NCI-H524 treated with DMSO at 0.1 percent for 48 hours (cell line): ENCODE results near the gene DAO.

Experiments
- DNase-seq: peaks from one replicate; lab custom pipeline; 2025; lab: John Stamatoyannopoulos, UW

The DAO gene

DNA sequence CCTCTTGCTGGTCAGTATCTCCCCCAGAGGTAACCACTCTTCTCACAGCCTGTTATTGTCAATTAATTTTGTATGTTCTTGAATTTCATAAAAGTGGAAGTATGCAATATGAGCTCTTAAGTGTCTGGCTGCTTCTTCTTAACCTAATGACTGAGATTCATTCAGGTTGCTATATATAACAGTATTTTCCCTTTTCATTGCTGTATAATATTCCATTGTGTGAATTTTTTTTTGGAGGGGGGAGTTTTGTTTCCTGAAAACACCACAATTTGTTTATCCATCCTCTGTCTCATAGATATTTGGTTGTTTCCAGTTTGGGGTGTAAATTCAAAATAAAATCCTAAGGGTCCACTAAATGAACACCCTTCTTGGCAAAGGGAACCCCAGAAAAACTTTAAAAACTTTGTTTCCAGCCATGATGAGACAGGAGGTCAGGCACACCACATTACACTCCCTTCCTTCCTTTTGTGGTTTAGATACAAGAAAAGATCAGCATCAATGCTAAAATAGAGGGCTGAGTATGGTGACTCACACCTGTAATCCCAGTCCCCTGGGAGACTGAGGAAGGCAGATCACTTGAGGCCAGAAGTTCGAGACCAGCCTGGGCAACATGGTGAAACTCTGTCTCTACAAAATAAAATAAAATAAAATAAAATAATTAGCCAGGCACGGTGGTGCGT is 4.1 kb upstream of the DAO start:
- no peak for DNase-seq

DNA sequence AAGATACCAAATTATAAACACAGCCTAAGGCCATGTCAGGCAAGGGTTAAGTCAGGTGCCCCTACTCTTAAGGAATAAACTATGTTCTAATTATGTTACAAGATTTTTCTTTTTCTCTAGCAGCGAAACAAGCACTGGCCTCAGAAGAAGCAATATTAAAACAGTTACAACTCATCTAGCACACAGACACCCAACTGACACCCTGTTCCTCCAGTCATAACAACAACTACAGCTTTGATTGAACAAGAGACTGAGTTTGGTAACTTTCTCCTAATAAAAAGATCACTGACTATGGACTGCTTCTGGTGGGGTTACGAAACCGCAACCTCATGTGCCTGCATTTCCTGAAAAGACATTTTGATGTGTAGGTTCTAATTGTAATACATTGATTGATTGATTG is 3.3 kb upstream of the DAO start:
- DNase-seq, result no peak

DNA sequence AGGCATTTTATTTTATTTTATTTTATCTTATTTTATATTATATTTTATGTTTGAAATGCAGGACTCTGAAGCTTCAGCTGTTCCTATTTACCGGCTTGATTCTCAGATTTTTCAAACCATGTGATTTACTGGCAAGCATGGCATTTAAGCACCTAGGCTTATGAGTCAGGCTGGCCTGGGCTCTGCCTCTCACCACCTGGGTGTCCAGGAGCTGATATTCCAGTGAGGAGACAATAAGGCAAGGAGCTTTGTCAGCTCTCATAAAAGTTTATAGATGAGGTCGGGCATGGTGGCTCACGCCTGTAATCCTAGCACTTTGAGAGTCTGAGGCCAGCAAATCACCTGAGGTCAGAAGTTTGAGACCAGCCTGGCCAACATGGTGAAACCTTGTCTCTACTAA is 2.1 kb downstream of the DAO start:
- no peak for DNase-seq

DNA sequence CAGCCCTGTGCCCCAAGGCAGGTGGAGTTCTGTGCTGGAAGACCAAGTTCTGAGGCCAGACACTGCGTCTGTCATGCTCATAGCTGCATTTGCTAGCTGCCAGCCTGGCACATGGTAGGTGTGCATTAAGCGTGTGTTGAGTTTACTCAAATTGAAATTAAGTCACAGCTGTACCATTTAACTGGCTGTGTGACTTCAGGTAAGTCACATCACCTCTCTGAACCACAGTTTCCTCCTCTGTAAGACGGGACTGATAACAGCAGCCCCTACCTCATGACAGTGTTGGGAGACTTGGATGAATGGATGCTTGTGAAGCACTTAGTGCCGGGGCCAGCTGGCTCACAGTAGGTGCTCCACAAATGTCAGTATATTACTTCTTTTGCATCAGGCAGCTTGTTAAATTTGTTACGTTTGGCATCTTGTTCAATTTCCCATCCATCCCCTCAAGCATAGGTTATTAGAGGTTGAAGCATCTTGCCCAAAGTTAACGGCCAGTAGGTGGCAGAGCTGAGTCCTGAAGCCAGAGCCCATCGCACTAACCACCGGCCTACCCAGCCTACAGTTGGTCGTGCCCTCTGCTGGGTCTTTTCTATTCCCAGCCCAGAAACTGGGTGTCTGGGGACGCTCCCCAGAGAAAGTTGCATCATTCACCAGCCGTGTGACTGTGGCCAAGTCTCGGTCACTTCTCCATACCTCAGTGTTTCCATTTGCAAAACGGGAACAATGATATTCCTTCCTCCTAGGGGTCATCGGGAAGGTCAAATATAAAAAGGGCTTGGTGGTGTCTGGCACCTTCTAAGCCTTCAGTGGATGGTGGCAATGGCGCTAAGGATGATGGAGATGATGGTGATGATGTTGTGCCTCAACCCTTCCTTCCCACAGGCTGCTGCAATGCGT is 4.5 kb downstream of the DAO start:
- no peak for DNase-seq

DNA sequence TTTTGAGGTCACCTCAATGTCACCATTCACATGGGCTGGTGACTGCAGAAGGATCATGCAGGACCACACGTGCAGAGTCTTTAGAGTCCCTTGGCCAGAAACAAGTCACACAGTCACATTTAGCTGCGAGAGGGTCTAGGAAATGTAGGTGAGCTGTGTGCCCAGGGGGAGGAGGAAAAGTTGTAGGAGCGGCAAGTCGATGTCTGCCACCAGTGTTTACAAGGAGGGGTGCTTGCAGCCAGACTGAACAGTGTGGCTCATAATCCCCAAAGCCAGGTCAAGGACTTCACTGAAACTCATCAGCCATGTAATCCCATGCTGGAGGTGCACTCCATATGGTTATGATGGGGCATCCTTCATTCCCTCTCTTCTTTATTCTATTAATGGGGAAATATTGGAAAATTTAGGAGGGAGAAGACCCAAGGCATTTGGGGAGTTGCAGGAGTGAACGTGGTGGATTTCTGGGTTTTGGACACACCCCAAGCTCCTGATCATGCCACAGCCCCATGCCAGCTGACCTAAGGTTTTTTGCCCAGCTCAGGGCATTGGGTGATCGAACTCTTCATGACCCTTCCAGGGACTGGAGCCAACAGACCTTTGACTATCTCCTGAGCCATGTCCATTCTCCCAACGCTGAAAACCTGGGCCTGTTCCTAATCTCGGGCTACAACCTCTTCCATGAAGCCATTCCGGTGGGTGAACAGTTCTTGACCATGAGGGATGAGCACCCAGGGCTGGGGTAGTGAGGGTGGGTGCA is 7.2 kb downstream of the DAO start:
- DNase-seq, result peak; percentile 82

DNA sequence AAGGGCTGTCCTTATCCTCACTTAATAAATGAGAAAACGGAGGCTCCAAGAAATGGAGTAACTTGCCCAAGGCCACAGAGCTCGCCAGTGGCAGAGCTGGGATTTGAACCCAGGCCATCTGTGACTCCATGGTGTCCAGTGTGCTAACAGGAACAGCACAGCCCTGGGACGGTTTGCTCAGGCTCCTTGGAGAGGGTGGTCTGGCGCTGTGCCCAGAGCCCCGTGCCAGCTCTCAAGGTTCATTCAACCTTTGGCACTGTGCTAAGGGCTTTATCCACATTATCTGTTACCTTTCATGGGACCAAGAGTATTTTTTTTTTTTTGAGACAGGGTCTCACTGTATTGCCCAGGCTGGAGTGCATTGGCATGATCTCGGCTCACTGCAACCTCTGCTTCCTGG is 8.1 kb downstream of the DAO start:
- DNase-seq, result no peak

DNA sequence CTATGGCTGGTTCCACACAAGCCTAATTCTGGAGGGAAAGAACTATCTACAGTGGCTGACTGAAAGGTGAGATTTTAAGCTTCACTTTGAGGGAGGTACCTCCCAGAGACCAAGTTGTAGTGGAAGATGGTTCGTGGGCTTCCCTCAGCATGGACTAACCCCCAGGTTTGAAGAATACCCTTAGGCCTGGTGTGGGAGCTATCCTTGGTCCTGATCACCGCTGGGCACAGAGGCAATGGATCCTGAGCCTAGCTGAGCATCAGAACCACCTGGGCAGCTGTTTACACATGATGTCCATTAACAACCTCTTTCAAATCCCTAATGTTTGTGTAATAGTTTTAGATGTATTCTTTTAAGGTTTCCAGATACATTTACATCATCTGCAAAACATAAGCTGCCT is 10.3 kb downstream of the DAO start:
- DNase-seq, result no peak

DNA sequence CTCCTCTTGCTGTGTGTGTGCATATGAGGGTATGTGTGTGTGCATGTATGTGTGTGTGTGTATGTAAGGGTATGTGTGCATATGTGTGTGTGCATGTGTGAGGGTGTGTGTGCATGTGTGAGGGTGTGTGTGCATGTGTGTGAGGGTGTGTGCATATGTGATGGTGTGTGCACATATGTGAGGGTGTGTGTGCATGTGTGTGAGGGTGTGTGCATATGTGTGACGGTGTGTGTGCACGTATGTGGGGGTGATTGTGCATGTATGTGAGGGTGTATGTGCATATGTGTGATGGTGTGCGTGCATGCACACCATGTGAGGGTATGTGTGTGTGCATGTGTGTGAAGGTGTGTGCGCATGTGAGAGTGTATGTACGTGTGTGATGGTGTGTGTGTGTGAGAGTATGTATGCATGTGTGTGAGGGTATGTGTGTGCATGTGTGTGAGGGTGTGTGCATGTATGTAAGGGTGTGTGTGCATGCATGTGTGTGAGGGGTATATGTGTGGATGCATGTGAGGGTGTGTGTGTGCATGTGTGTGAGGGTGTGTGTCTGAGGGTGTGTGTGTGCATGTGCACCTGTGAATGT is 15.4 kb downstream of the DAO start:
- DNase-seq, result no peak

DNA sequence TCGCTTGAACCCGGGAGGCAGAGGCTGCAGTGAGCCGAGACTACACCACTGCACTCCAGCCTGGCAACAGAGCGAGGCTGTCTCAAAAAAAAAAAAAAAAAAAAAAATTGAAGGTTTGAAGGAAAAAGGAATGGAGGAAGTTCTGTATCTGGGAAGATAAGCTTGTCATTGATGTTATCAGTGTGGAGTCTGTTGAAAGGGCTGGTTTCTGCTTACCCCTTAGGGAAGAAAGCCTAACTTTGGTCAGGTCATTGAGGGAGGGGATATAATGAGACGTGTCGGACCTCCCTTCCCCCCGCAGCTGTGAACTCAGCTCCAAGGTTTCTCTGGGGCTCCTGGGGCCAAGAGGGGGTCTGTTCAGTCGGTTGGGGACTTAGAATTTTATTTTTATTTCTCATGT is 16.4 kb downstream of the DAO start:
- DNase-seq, result no peak

DNA sequence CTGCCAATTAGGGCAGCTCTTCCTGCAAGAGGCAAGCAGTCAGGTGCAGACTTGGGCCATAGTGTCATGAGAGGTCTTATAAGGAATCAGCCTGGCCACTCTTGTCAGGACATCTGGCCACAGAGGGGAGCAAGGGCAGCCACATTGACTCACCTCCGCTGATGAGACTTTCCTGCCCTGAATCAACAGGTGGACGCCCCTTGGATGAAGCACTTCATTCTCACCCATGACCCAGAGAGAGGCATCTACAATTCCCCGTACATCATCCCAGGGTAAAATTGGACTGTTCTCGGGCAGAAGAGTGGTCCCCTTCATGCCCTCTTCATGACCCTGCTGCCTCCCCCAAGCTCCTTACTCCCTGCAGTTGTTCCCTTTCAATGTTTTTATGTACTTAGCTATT is 16.9 kb downstream of the DAO start:
- no peak for DNase-seq

DNA sequence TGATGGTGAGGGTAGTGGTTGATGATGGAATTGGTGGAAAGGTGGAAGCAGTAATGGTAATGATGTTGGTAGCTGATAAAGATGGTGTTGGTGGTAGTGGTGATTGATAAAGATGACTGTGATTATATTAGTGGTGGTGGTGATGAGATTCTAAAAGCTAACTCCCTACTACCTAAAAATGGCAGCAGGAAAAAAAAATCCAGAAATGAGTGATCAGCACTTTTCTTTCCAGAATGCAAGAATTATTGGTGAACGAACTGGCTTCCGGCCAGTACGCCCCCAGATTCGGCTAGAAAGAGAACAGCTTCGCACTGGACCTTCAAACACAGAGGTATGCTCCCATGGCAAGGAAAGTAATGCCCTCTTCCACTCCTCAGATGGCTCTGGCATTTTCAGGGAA is 19.3 kb downstream of the DAO start:
- DNase-seq, result no peak

DNA sequence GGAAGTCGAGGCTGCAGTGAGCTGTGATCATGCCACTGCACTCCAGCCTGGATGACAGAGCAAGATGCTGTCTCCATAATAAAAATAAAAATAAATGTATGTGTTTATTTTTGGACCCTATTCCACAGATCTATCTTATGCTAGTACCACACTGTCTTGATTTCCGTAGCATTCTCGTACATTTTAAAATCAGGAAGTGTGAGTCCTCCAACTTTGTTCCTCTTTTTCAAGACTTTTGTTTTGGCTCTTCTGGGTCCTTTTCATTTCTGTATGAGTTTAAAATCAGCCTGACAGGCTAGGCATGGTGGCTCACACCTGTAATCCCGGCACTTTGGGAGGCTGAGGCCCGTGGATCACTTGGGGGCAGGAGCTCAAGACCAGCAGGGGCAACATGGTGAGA is 25.8 kb downstream of the DAO start:
- DNase-seq, result no peak

DNA sequence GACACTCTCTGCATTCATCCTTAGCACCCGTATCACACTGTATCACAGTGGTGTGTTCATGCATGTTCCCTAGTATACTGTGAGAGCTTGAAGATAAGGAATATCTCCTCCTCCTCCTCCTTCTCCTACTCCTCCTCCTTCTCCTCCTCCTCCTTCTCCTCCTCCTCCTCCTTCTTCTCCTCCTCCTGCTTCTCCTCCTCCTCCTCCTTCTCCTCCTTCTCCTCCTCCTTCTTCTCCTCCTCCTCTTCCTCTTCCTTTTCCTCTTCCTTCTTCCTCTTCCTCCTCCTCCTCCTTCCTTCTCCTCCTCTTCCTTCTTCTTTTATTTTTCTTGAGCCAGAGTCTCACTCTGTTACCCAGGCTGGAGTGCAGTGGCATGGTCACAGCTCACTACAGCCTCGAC is 27.1 kb downstream of the DAO start:
- DNase-seq, result no peak

DNA sequence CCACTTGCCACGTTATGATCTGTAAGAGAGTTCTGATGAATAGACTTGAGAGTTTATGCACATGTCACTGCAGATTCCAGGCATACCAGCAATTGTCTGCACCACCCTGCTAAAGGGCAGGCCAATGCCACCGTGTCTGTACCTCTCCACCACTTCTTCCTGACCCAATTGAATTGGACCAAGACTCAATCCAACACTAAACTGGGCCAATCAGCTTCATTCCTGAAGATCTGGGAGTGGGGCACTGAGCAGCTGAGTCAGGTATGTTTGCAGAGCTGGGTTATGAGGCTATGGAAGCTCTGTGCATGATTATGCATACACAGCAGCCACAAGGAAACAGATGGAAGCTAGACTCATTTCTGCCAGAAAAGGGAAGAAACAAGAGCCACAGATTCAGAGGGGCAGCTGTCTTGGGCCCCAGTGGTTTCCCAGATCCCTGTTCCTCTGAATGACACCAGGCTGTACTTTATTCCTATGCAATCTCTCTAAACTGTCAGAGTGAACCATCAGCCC is 28.0 kb downstream of the DAO start:
- no peak for DNase-seq

DNA sequence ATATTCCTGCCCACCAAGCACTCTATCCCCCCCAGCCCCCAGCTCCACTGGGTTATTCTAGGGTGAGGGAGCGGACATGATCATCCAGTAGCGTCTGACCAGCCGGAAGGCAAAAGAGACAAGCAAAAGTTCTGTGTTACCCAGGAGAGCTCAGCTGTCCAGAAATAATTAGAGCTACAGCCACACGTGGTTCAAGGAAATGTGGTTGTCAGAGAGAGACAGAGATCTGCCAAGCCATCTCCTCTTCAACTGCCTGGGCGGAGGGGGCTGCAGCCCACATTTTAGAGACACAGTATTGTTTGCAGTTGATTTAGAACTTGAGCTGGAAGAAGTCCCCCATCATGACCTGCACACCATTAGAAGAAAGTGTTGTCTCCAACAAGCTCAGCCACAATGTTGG is 30.4 kb downstream of the DAO start:
- no peak for DNase-seq

DNA sequence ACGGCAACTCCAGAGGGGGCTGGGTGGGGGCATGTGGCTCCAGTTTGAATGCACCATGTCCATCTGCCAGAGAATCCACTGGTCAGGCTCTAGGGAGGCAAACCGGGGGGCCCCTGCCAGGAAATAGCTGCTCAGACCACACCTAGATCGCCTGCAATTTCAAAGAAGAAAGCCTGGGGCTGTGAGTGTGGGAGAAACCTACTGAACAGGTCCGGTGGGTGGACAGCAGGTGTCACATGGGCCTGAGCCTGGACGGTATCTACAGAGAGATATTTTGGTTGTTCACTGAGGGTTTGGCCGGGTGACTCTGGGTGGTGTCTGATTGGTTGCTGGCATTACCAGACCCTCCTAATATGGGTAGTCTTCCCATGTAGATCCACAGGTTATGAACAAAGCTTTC is 32.0 kb downstream of the DAO start:
- no peak for DNase-seq

DNA sequence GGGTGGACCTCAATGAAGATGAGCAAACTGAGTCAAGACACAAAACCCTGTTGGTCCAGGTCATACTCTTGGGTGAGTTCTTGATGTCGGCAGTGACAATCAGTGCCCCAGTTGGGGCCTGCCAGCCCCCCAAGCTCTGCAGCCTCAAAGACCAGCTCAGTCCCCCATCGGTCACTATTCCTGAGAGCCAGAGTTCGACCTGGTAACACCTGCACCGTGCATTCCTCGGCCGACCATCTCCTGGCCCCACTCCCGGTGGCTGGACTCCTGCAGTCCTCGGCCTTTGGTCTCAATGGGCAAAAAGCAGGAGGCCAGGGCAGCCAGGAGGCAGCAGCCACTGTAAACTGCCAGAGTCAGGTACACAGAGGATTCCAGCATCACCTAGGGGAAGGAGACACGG is 32.5 kb downstream of the DAO start:
- DNase-seq, result no peak

DNA sequence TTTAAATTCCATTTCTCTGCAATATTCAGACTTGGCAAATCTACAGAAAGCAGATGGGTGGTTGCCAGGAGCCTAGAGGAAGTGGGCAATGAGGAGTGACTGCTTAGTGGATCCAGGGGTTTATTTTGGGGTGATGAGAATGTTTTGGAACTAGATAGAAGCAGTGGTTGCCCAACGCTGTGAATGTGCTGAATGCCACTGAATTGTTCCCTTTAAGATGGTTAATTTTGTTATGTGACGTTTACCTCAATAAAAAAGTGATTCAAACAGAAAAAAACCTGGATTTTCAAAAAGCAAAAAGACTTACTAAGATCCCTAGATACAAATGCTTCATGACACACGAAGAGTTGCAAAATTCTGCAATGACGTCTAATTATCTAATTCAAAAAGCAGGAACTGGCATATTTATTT is 34.2 kb downstream of the DAO start:
- DNase-seq, result no peak

DNA sequence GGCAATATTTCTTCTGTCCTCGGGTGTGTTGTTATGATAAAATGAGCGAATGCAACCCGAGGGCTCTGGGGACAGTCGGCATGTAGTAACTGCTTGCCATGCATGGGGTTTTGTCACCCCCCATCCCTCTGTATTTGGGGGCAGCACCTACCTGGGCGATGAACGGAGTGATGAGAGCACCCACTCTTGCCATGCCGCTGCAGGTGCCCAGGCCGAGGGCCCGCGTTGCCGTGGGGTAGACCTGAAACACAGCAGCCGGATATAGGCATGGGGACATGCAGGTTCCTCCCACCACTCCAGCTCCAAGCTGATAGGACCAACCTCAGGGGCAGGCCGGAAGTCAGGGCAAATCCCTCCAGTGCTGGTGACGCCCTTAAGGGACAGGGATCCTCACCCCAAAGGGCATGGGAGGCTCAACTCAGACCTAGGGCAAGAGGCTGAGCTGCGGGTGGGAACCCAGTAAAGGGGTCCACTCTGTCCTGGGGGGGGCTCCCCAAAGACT is 35.8 kb downstream of the DAO start:
- no peak for DNase-seq

DNA sequence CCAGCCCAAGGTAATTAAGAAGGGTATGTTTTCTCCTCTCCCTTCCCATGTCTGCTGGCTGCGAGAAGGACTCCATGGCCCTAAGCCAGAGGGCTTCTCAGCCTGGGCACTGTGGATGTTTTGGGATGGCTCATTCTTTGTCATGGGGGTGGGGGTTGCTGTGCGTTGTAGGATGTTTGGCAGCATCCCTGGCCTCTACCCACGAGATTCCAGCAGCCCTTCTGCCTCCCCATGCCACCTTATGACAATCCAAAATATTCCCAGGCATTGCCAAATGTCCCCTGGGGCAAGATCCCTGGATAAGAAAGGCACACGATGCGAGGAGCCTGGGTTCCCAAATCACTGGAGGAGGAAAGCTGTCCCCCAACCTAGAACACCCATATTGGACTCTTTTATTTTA is 36.4 kb downstream of the DAO start:
- no peak for DNase-seq

DNA sequence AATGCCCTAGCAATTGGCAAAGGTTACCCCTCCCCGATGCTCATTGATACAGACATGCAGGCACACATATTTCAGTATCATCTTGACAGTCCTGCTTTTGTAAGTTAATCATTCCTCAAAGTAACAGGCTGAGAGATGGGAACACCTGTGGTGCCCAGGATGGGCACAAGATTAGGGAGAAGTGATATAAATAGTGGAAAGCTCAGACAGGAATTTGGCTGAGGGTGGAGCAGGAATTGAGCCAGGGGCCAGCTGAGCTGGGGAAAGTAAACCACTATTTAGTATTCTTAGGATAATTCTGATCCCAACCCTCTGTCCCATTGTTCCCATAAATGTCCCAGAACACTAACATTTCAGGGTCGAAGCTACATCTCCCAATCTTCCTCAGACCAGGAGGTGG is 38.3 kb downstream of the DAO start:
- DNase-seq, result no peak

DNA sequence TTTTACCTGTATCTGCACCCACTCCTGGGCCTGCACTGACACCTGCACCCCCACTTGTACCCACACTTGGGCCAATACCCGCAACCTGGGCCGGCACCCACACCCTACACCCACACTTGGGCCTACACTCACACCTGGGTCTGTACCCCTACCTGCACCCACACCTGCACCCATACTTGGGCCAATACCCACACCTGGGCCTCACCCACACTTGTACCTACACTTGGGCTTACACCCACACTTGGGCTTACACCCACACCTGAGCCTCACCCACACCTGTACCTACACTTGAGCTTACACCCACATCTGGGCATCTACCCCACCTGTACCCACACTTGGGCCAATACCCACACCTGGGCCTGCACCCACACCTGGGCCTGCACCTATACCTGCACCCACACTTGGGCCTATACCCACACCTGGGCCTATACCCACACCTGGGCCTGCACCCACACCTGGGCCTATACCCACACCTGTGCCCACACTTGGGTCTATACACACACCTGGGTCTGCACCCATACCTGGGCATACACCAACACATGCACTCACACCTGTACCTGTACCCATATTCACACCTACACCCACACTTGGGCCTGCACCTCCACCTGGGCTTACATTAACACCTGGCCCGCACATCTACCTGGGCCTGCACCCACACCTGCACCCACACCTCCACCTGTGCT is 39.2 kb downstream of the DAO start:
- DNase-seq, result no peak
